Endothelial cell of umbilical vein (primary cell): ENCODE results near the gene TOB2. TPM values are rescaled to one million over a fixed set of nuclear protein-coding genes. Genes with fewer than 3 reads are reported as not detected.

Experiments used
- BruUV-seq: library from RNA; stranded (reverse); fragments of 400-500 nt; replicated peaks from 2 replicates; lab custom pipeline; 2021; lab: Mats Ljungman, UMichigan
- CTCF ChIA-PET: fragments of 300-600, 350-600 bp; sonication (Branson Sonifier 250); formaldehyde crosslinking; loops from one replicate; lab custom pipeline; 2021; ENCODE audit warnings: antibody characterized with exemption, inconsistent platforms; lab: Charles Lee
- POLR2A ChIA-PET: fragments of 300-600, 350-600 bp; sonication (Branson Sonifier 250); formaldehyde crosslinking; loops from one replicate; lab custom pipeline; 2021; ENCODE audit warnings: antibody characterized with exemption, inconsistent platforms; lab: Charles Lee
- DNase-seq: peaks from one replicate; pipeline ENCODE4 v3.0.0-alpha.2; 2011; ENCODE audit warnings: low read depth, low spot score
- FAIRE-seq: peaks from 2 replicates; lab custom pipeline; 2011; peaks lifted over from hg19 to GRCh38; lab: Jason Lieb, UNC
- H2AFZ ChIP-seq: 2 replicates; pipeline ENCODE4 v1.6.0; 2012; ENCODE audit warnings: low read depth, low read length, control low read depth, inconsistent platforms
- H3K27ac ChIP-seq: 2 replicates; pipeline ENCODE4 v1.5.1; 2011; ENCODE audit warnings: low read depth, mild to moderate bottlenecking, control low read depth, low read length, moderate library complexity; ENCODE audit not compliant: insufficient read depth
- H3K27me3 ChIP-seq, 2 experiments: 2 replicates each; pipeline versions ENCODE4 v1.6.0 to v1.6.1; 2011; ENCODE audit warnings: low read length in 2 of 2, mixed read lengths in 1 of 2; ENCODE audit not compliant: control insufficient read depth in 2 of 2, insufficient read depth in 2 of 2
- H3K36me3 ChIP-seq, 2 experiments: 2 replicates in 1 of 2; 3 replicates in 1 of 2; pipeline ENCODE4 v1.5.1; 2011; ENCODE audit warnings: low read length in 2 of 2, mild to moderate bottlenecking in 1 of 2, moderate library complexity in 1 of 2; ENCODE audit not compliant: control insufficient read depth in 2 of 2, insufficient read depth in 2 of 2; ENCODE audit errors: extremely low read depth in 1 of 2
- H3K4me1 ChIP-seq: 3 replicates; pipeline ENCODE4 v1.5.1; 2011; ENCODE audit warnings: mild to moderate bottlenecking, low read length; ENCODE audit not compliant: control insufficient read depth, insufficient read depth; ENCODE audit errors: extremely low read depth
- H3K4me2 ChIP-seq: 2 replicates; pipeline ENCODE4 v1.6.1; 2011; ENCODE audit warnings: low read length, control low read depth, mixed read lengths; ENCODE audit not compliant: insufficient read depth
- H3K4me3 ChIP-seq, 3 experiments: fragments of 200-600 bp in 1 of 3; sonication (generic), shearing (Covaris generic) in 1 of 3; replicated peaks in 1 of 3; 2 replicates each; pipeline ENCODE4 v1.5.1; 2011 to 2016; ENCODE audit warnings: control low read depth in 3 of 3, low read length in 3 of 3, mild to moderate bottlenecking in 2 of 3, inconsistent platforms in 1 of 3, low read depth in 1 of 3, moderate library complexity in 1 of 3; ENCODE audit not compliant: insufficient read depth in 1 of 3
- H3K79me2 ChIP-seq: 2 replicates; pipeline ENCODE4 v1.6.0; 2012; ENCODE audit warnings: low read length, inconsistent platforms; ENCODE audit not compliant: control insufficient read depth, insufficient read depth
- H3K9ac ChIP-seq: replicated peaks from 2 replicates; pipeline ENCODE3; 2011; ENCODE audit warnings: low read length, control low read depth; ENCODE audit not compliant: insufficient read depth; ENCODE audit errors: extremely low read depth
- H3K9me1 ChIP-seq: replicated peaks from 3 replicates; pipeline ENCODE4 v1.6.0; 2011; ENCODE audit warnings: mild to moderate bottlenecking, low read length; ENCODE audit not compliant: control insufficient read depth, insufficient read depth; ENCODE audit errors: extremely low read depth
- H3K9me3 ChIP-seq: replicated peaks from 2 replicates; pipeline ENCODE4 v1.5.1; 2012; ENCODE audit warnings: low read length, inconsistent platforms; ENCODE audit not compliant: control insufficient read depth, insufficient read depth
- H4K20me1 ChIP-seq: replicated peaks from 2 replicates; pipeline ENCODE3; 2011; ENCODE audit warnings: mild to moderate bottlenecking, low read length; ENCODE audit not compliant: control insufficient read depth, insufficient read depth; ENCODE audit errors: extremely low read depth
- CTCF ChIP-seq, 2 donors: IDR thresholded peaks; 1 replicate in 1 of 2; 2 replicates in 1 of 2; pipeline ENCODE4 v1.5.1; 2011; ENCODE audit warnings: low read length in 2 of 2, mild to moderate bottlenecking in 2 of 2, moderate library complexity in 2 of 2, control low read depth in 1 of 2, inconsistent platforms in 1 of 2, low read depth in 1 of 2; ENCODE audit not compliant: insufficient read depth in 1 of 2; ENCODE audit errors: extremely low read depth in 1 of 2
- EZH2 ChIP-seq: IDR thresholded peaks from 2 replicates; pipeline ENCODE4 v1.6.1; 2012; ENCODE audit warnings: borderline replicate concordance, low read depth, mild to moderate bottlenecking, moderate library complexity, low read length, inconsistent platforms; ENCODE audit not compliant: severe bottlenecking
- FOS ChIP-seq: IDR thresholded peaks from 2 replicates; pipeline ENCODE4 v1.6.1; 2011; ENCODE audit warnings: mild to moderate bottlenecking, low read length, moderate library complexity, borderline replicate concordance; ENCODE audit not compliant: insufficient read depth
- GATA2 ChIP-seq: IDR thresholded peaks from 2 replicates; pipeline ENCODE4 v1.7.0; 2011; ENCODE audit warnings: low read depth, mild to moderate bottlenecking, moderate library complexity, mixed read lengths, low read length; ENCODE audit not compliant: insufficient read length, insufficient read depth
- JUN ChIP-seq: IDR thresholded peaks from 2 replicates; pipeline ENCODE4 v1.6.1; 2011; ENCODE audit warnings: borderline replicate concordance, low read depth; ENCODE audit not compliant: insufficient read length, insufficient read depth
- MAX ChIP-seq: IDR thresholded peaks from 2 replicates; pipeline ENCODE4 v1.6.1; 2011; ENCODE audit not compliant: insufficient read depth, insufficient read length
- MYC ChIP-seq: IDR thresholded peaks from one replicate; pipeline ENCODE4 v1.6.1; 2011; ENCODE audit warnings: mild to moderate bottlenecking, low read depth, low read length
- POLR2A ChIP-seq: IDR thresholded peaks from 2 replicates; pipeline ENCODE4 v1.6.1; 2012; ENCODE audit warnings: low read depth, mild to moderate bottlenecking, control low read depth, low read length
- POLR2AphosphoS5 ChIP-seq: IDR thresholded peaks from 2 replicates; pipeline ENCODE4 v1.6.1; 2012; ENCODE audit warnings: low read depth, mild to moderate bottlenecking, control low read depth, low read length, moderate library complexity; ENCODE audit not compliant: insufficient read depth
- dilution Hi-C: fragments of 300-500 bp; cut with MboI; formaldehyde crosslinking; loops from one replicate; pipeline ENCODE4 v1.15.0; 2019; ENCODE audit warnings: low sequenced_read_pairs; ENCODE audit not compliant: extremely low pct_ligation_motif_present
- intact Hi-C: fragments of 100-400 bp; cut with micrococcal nuclease; formaldehyde crosslinking; loops from one replicate; pipeline ENCODE4 v1.10.0; 2022
- polyA plus RNA-seq, 4 experiments: library from polyadenylated mRNA; depleted of rRNA in 3 of 4; stranded (reverse) in 3 of 4; unstranded in 1 of 4; fragments of >200 nt; gene quantifications; 2 replicates each; pipeline versions ENCODE4 v1.2.1 to v1.2.3, GENCODE V29; 2011 to 2012; ENCODE audit warnings: missing spikeins in 1 of 4
- total RNA-seq: library from RNA; stranded (reverse); gene quantifications from 2 replicates; pipeline ENCODE4 v1.2.3, GENCODE V29; 2021

TOB2 gene
- total and polyA plus RNA-seq, 2 donors (not counting 3 experiments of a cell fraction or from before 2014, with no cell fraction given), result 21.7 to 44.7 TPM

GRCh38 chr22:41387341-41387740, 59.3 kb downstream of the TOB2 start:
- Histone ChIP-seq H2AFZ (no peak overlapping the region), H3K79me2 (no peaks in the 10 kb centered on the region), H3K4me3 (no peak overlapping the region), H3K9me3 (no peaks in the 10 kb centered on the region), H4K20me1 (no peaks in the 10 kb centered on the region), H3K27ac (no peak overlapping the region), H3K27me3 (no peaks in the 10 kb centered on the region), H3K4me2 (no peak overlapping the region), H3K4me1 (peaks cover 2% of the 10 kb centered on the region), H3K9ac (no peak overlapping the region), H3K36me3 (peaks cover 0 to 2% of the 10 kb centered on the region in 2 experiments), H3K9me1 (no peaks in the 10 kb centered on the region)
- CTCF ChIA-PET, result no interaction called here
- POLR2A ChIA-PET, result no interaction called here
- BruUV-seq, result no TSS peak
- dilution Hi-C loops (no loop called here), intact Hi-C loops (no loop called here)
- FAIRE-seq, result no peak
- DNase-seq, result no peak
- TF ChIP-seq POLR2A (no peak), JUN (no peak), CTCF (IDR thresholded peaks at IDR 0.05; ENCODE audit: extremely low read depth in 1 of 2, insufficient read depth in 1 of 2, low read depth in 1 of 2, low read length in 2 of 2) (no peak), FOS (no peak), GATA2 (no peak), MYC (no peak), POLR2AphosphoS5 (no peak), MAX (no peak), EZH2 (no peak)
